HEK293T (cell line): ENCODE measurements around the gene GOLGA6D.

Experiments used
- FOXM1 ChIP-seq: fragments of 450-650 bp; IDR thresholded peaks from 2 replicates; pipeline ENCODE4 v1.6.1; 2017; ENCODE audit warnings: mild to moderate bottlenecking, borderline replicate concordance
- ZNF384 ChIP-seq: fragments of 450-650 bp; IDR thresholded peaks from 2 replicates; pipeline ENCODE4 v1.6.1; 2016
- TF ChIP-seq, protein P1 (sequence below): fragments of 450-650 bp; IDR thresholded peaks from 2 replicates; pipeline ENCODE4 v1.6.1; 2016

GRCh38 chr15:75249726-75250125 lies 32.9 kb upstream of the GOLGA6D start:
- TF ChIP-seq ZNF384 (no peak), FOXM1 (no peak)
- TF ChIP-seq, protein P1, sequence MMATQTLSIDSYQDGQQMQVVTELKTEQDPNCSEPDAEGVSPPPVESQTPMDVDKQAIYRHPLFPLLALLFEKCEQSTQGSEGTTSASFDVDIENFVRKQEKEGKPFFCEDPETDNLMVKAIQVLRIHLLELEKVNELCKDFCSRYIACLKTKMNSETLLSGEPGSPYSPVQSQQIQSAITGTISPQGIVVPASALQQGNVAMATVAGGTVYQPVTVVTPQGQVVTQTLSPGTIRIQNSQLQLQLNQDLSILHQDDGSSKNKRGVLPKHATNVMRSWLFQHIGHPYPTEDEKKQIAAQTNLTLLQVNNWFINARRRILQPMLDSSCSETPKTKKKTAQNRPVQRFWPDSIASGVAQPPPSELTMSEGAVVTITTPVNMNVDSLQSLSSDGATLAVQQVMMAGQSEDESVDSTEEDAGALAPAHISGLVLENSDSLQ: no peak
